Skin of body (tissue), 2 donors: ENCODE data around the gene RNASEH1. TPM values are rescaled to one million over a fixed set of nuclear protein-coding genes. Genes with fewer than 3 reads are reported as not detected.

Source experiments
- DNase-seq: peaks from one replicate; lab custom pipeline; 2025; lab: John Stamatoyannopoulos, UW
- total RNA-seq: library from RNA; depleted of rRNA; stranded (reverse); fragments of >200 nt; gene quantifications from one replicate; pipeline ENCODE4 v1.2.3, GENCODE V29; 2014

The RNASEH1 gene
- total RNA-seq, 1 donor from 2014 or later: 14.0 TPM

GRCh38 chr2:3563521-3563976 lies 5.4 kb upstream of the RNASEH1 start:
- no peak for DNase-seq

- no peak for DNase-seq
Observed at GRCh38 chr2:3557639-3558204, 411 bp downstream of the RNASEH1 start.

GRCh38 chr2:3553946-3554345 lies 4.2 kb downstream of the RNASEH1 start:
- no peak for DNase-seq

- no peak for DNase-seq
Observed at GRCh38 chr2:3547915-3548314, 10.2 kb downstream of the RNASEH1 start.

GRCh38 chr2:3545788-3546478 lies 12.2 kb downstream of the RNASEH1 start:
- DNase-seq: no peak

- DNase-seq: no peak
Observed at GRCh38 chr2:3543023-3543683, 15.0 kb downstream of the RNASEH1 start.

- no peak for DNase-seq
Observed at GRCh38 chr2:3542107-3542506, 16.0 kb downstream of the RNASEH1 start.

- no peak for DNase-seq
Observed at GRCh38 chr2:3539836-3540235, 18.3 kb downstream of the RNASEH1 start.

GRCh38 chr2:3536682-3537632 lies 21.2 kb downstream of the RNASEH1 start:
- no peak for DNase-seq

- peak; percentile 74 for DNase-seq
Observed at GRCh38 chr2:3535794-3536681, 22.1 kb downstream of the RNASEH1 start.

GRCh38 chr2:3535467-3535793 lies 22.7 kb downstream of the RNASEH1 start:
- DNase-seq: no peak

GRCh38 chr2:3534251-3534814 lies 23.8 kb downstream of the RNASEH1 start:
- no peak for DNase-seq

GRCh38 chr2:3533836-3534235 lies 24.3 kb downstream of the RNASEH1 start:
- no peak for DNase-seq

- DNase-seq: no peak
Observed at GRCh38 chr2:3532941-3533340, 25.2 kb downstream of the RNASEH1 start.

GRCh38 chr2:3529316-3530025 lies 28.7 kb downstream of the RNASEH1 start:
- DNase-seq: no peak

- DNase-seq: no peak
Observed at GRCh38 chr2:3527886-3528785, 30.0 kb downstream of the RNASEH1 start.

- DNase-seq: no peak
Observed at GRCh38 chr2:3526871-3527270, 31.3 kb downstream of the RNASEH1 start.

- DNase-seq: no peak
Observed at GRCh38 chr2:3523551-3524041, 34.5 kb downstream of the RNASEH1 start.
